Central memory CD8-positive, alpha-beta T cell (primary cell): ENCODE measurements around the gene IFNLR1.

ENCODE experiments used
- ATAC-seq: fragments of 150-1000 bp; cut with Tn5 transposase; replicated peaks from 2 replicates; pipeline ENCODE4 v1.10.0; 2022; ENCODE audit warnings: mild to moderate bottlenecking, moderate FRiP score, moderate number of reproducible peaks; ENCODE audit not compliant: poor library complexity, severe bottlenecking; ENCODE audit errors: extremely low read depth
- DNase-seq, 2 donors: peaks; one replicate each; pipeline ENCODE4 v3.0.0; 2021; ENCODE audit warnings: low spot score in 2 of 2
- H3K27ac Mint-ChIP-seq: one replicate; pipeline ENCODE4 v1.8.0; 2022; ENCODE audit warnings: low read depth, mild to moderate bottlenecking, moderate library complexity, mixed read lengths
- H3K27me3 Mint-ChIP-seq: one replicate; pipeline ENCODE4 v1.8.0; 2022; ENCODE audit warnings: mixed read lengths
- H3K36me3 Mint-ChIP-seq: one replicate; pipeline ENCODE4 v1.8.0; 2022; ENCODE audit warnings: mild to moderate bottlenecking, moderate library complexity, mixed read lengths; ENCODE audit not compliant: insufficient read depth
- H3K4me1 Mint-ChIP-seq: one replicate; pipeline ENCODE4 v1.8.0; 2022; ENCODE audit warnings: mixed read lengths
- H3K4me3 Mint-ChIP-seq: one replicate; pipeline ENCODE4 v1.8.0; 2022; ENCODE audit warnings: mild to moderate bottlenecking, moderate library complexity, mixed read lengths
- H3K9me3 Mint-ChIP-seq: one replicate; pipeline ENCODE4 v1.8.0; 2022; ENCODE audit warnings: mixed read lengths

The IFNLR1 gene

GRCh38 chr1:24167008-24167407 lies 20.1 kb downstream of the IFNLR1 start:
- no peaks in the 10 kb centered on the region for H3K9me3 Mint-ChIP-seq
- H3K36me3 Mint-ChIP-seq, result peaks cover 31% of the 10 kb centered on the region
- no peaks in the 10 kb centered on the region for H3K27me3 Mint-ChIP-seq
- no peak overlapping the region for H3K4me3 Mint-ChIP-seq
- no peak for DNase-seq
- no peaks in the 10 kb centered on the region for H3K4me1 Mint-ChIP-seq
- no peak overlapping the region for H3K27ac Mint-ChIP-seq
- ATAC-seq, result no peak

DNA sequence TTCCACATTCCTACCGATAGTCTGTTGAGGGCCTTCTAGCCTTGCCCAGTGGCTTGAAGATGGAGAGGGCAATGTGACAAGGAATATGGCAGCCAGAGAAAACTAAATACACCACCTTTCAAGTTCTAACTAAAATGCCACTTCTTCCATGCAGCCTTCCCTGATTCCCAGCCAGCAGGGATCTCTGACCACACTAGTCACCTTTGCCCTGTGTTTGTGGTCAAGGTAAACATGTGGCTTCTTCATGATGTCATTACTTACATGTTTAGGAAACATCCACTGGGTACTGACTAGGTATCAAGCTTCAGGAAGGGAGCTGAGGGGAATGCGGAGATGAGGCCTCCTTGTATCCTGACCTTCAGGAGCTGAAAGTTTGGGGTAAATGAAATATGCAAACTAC lies 21.6 kb downstream of the IFNLR1 start:
- H3K9me3 Mint-ChIP-seq, result no peaks in the 10 kb centered on the region
- ATAC-seq (no peak), DNase-seq (no peak)
- H3K4me3 Mint-ChIP-seq, result no peak overlapping the region
- H3K27ac Mint-ChIP-seq, result no peak overlapping the region
- H3K27me3 Mint-ChIP-seq, result no peaks in the 10 kb centered on the region
- no peaks in the 10 kb centered on the region for H3K4me1 Mint-ChIP-seq
- peaks cover 30% of the 10 kb centered on the region for H3K36me3 Mint-ChIP-seq

- H3K4me3 Mint-ChIP-seq, result no peak overlapping the region
- H3K9me3 Mint-ChIP-seq, result no peaks in the 10 kb centered on the region
- ATAC-seq (no peak), DNase-seq (no peak)
- no peak overlapping the region for H3K27ac Mint-ChIP-seq
- H3K36me3 Mint-ChIP-seq, result peaks cover 33% of the 10 kb centered on the region
- H3K27me3 Mint-ChIP-seq, result no peaks in the 10 kb centered on the region
- no peaks in the 10 kb centered on the region for H3K4me1 Mint-ChIP-seq
Observed at GRCh38 chr1:24164004-24164403, 23.1 kb downstream of the IFNLR1 start.

GRCh38 chr1:24162201-24162600 lies 24.9 kb downstream of the IFNLR1 start:
- Mint-ChIP-seq H3K27ac (no peak overlapping the region), H3K9me3 (no peaks in the 10 kb centered on the region), H3K36me3 (peaks cover 28% of the 10 kb centered on the region), H3K4me1 (no peaks in the 10 kb centered on the region), H3K4me3 (no peak overlapping the region), H3K27me3 (no peaks in the 10 kb centered on the region)
- ATAC-seq, result no peak
- no peak for DNase-seq

DNA sequence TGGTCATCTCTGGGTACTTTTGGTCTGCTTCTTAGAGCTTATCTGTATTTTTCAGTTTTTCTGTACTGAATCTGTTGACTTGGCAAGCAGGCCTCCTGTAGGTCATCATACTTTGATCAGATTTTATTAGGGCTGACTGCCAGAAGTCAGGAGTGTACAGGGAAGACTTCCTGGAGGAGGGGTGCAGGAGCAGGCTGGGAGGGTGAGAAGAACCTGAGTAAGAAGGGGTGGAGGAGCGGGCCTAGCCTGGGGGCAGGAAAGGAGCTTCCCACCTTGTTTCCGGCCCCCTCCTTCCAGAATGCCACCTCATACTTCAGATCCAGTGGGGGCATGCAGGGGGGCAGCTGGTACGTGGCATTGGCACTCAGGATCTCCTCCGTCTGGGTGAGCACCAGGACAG lies 25.8 kb downstream of the IFNLR1 start:
- Mint-ChIP-seq H3K36me3 (peaks cover 25% of the 10 kb centered on the region), H3K9me3 (no peaks in the 10 kb centered on the region), H3K4me1 (no peaks in the 10 kb centered on the region), H3K27me3 (no peaks in the 10 kb centered on the region), H3K4me3 (no peak overlapping the region), H3K27ac (peak overlapping the region; percentile 50)
- ATAC-seq (no peak), DNase-seq (no peak)

DNA sequence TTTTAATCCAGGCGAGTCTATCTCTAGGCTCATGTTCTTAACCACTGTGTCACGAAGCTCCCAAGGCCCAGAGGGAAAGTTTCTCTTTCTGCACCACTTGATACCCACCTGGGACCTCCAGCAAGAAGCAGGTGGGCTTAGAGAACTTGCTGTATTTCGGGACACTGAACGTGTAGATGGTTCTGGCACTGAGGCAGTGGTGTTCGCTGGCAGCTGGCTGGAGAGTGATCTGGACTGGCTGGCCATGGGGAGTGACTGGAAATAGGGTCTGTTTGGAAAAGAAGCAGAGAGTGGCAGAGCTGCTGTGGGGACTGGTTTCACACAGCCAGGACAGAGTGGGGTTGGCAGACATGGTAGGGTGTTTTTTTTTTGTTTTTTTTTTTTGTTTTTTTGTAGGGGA lies 27.7 kb downstream of the IFNLR1 start:
- Mint-ChIP-seq H3K36me3 (peaks cover 15% of the 10 kb centered on the region), H3K4me3 (no peak overlapping the region), H3K27me3 (no peaks in the 10 kb centered on the region), H3K9me3 (no peaks in the 10 kb centered on the region), H3K4me1 (no peaks in the 10 kb centered on the region), H3K27ac (no peak overlapping the region)
- no peak for ATAC-seq
- DNase-seq, result no peak

GRCh38 chr1:24157918-24158481 lies 29.1 kb downstream of the IFNLR1 start:
- no peak overlapping the region for H3K27ac Mint-ChIP-seq
- no peaks in the 10 kb centered on the region for H3K9me3 Mint-ChIP-seq
- H3K36me3 Mint-ChIP-seq, result peaks cover 14% of the 10 kb centered on the region
- H3K4me3 Mint-ChIP-seq, result no peak overlapping the region
- ATAC-seq, result no peak
- no peaks in the 10 kb centered on the region for H3K27me3 Mint-ChIP-seq
- no peak for DNase-seq
- H3K4me1 Mint-ChIP-seq, result no peaks in the 10 kb centered on the region

DNA sequence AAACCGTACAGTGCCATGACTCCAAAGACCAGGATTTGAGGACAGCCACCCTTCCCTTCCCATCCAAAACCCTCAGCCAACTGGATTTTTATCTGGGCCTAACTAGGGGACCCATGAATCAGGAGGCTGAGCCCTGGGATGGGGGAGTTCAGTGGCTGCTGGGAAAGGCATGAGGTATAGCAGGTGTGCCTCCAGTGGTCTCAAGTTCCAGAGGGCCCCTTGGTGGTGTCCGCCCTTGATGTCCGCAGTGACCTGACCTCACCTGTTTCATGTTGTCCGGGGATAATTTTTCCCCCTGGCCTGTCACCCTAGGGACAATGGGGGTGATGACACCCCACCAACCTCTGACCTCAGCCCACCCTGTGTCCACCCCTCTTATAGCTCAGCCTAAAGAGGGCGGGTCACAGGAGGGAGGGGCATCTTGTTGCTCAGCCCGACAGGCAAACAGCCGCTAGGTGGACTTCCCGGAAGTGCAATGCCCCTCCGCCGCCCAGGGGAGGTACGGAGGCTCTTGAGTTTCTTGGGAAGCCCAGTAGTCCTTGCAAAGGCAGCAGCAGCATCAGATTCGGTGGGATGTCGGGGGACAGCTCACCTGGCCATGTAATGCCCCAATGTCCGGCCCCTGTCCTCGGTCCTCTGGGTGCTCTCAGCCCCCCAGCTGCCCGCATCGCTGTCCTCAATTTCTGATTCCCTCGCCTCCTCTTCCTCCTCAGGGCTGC lies 30.4 kb downstream of the IFNLR1 start:
- H3K9me3 Mint-ChIP-seq, result no peaks in the 10 kb centered on the region
- ATAC-seq (no peak), DNase-seq (no peak)
- H3K4me3 Mint-ChIP-seq, result no peak overlapping the region
- no peak overlapping the region for H3K27ac Mint-ChIP-seq
- peaks cover 14% of the 10 kb centered on the region for H3K36me3 Mint-ChIP-seq
- H3K27me3 Mint-ChIP-seq, result no peaks in the 10 kb centered on the region
- no peaks in the 10 kb centered on the region for H3K4me1 Mint-ChIP-seq

GRCh38 chr1:24155011-24155782 lies 31.9 kb downstream of the IFNLR1 start:
- no peak for DNase-seq
- H3K9me3 Mint-ChIP-seq, result no peaks in the 10 kb centered on the region
- ATAC-seq, result no peak
- H3K4me3 Mint-ChIP-seq, result no peak overlapping the region
- H3K4me1 Mint-ChIP-seq, result peaks cover 4% of the 10 kb centered on the region
- H3K36me3 Mint-ChIP-seq, result peaks cover 10% of the 10 kb centered on the region
- H3K27me3 Mint-ChIP-seq, result peaks cover 8% of the 10 kb centered on the region
- H3K27ac Mint-ChIP-seq, result no peak overlapping the region

GRCh38 chr1:24154215-24154614 lies 32.9 kb downstream of the IFNLR1 start:
- Mint-ChIP-seq H3K36me3 (peaks cover 8% of the 10 kb centered on the region), H3K27me3 (peaks cover 15% of the 10 kb centered on the region), H3K27ac (no peak overlapping the region), H3K4me3 (no peak overlapping the region), H3K4me1 (peaks cover 7% of the 10 kb centered on the region), H3K9me3 (no peaks in the 10 kb centered on the region)
- ATAC-seq (no peak), DNase-seq (no peak)

GRCh38 chr1:24152631-24153494 lies 34.2 kb downstream of the IFNLR1 start:
- no peaks in the 10 kb centered on the region for H3K9me3 Mint-ChIP-seq
- DNase-seq (no peak), ATAC-seq (no peak)
- H3K27me3 Mint-ChIP-seq, result peaks cover 28% of the 10 kb centered on the region
- H3K27ac Mint-ChIP-seq, result no peak overlapping the region
- peaks cover 4% of the 10 kb centered on the region for H3K36me3 Mint-ChIP-seq
- H3K4me3 Mint-ChIP-seq, result no peak overlapping the region
- peaks cover 7% of the 10 kb centered on the region for H3K4me1 Mint-ChIP-seq

GRCh38 chr1:24151175-24151533 lies 35.9 kb downstream of the IFNLR1 start:
- Mint-ChIP-seq H3K4me1 (peaks cover 7% of the 10 kb centered on the region), H3K36me3 (no peaks in the 10 kb centered on the region), H3K9me3 (no peaks in the 10 kb centered on the region), H3K4me3 (no peak overlapping the region), H3K27me3 (peaks cover 43% of the 10 kb centered on the region), H3K27ac (no peak overlapping the region)
- DNase-seq (no peak), ATAC-seq (no peak)
